Spleen (tissue), 11 donors: ENCODE results near the gene PALLD. TPM values are rescaled to one million over a fixed set of nuclear protein-coding genes. Genes with fewer than 3 reads are reported as not detected.

Source experiments
- DNase-seq: peaks from one replicate; pipeline ENCODE4 v3.0.0-alpha.2; 2020
- H3K27ac ChIP-seq, 8 donors: fragments of 200-600 bp; sonication (generic) in 7 of 8; 1 replicate in 4 of 8; 2 replicates in 4 of 8; pipeline versions ENCODE4 v1.5.0 to v1.8.0; 2016 to 2021; ENCODE audit warnings: inconsistent platforms in 4 of 8, mild to moderate bottlenecking in 4 of 8, moderate library complexity in 1 of 8
- H3K27me3 ChIP-seq, 7 donors: fragments of 200-600 bp; sonication (generic) in 6 of 7; replicated peaks in 1 of 7; 1 replicate in 4 of 7; 2 replicates in 3 of 7; pipeline versions ENCODE4 v1.5.0 to v1.8.0; 2016 to 2021; ENCODE audit warnings: inconsistent platforms in 3 of 7, mild to moderate bottlenecking in 1 of 7
- H3K36me3 ChIP-seq, 6 donors: fragments of 200-600 bp; sonication (generic) in 5 of 6; 1 replicate in 4 of 6; 2 replicates in 2 of 6; pipeline versions ENCODE4 v1.5.0 to v1.8.0; 2016 to 2021; ENCODE audit warnings: inconsistent platforms in 2 of 6
- H3K4me1 ChIP-seq, 6 donors: fragments of 200-600 bp; sonication (generic) in 5 of 6; 1 replicate in 3 of 6; 2 replicates in 3 of 6; pipeline versions ENCODE4 v1.5.0 to v1.8.0; 2016 to 2021; ENCODE audit warnings: inconsistent platforms in 3 of 6
- H3K4me3 ChIP-seq, 8 donors: fragments of 200-600 bp; sonication (generic) in 7 of 8; 1 replicate in 4 of 8; 2 replicates in 4 of 8; pipeline versions ENCODE4 v1.5.0 to v1.8.0; 2016 to 2021; ENCODE audit warnings: inconsistent platforms in 4 of 8, mild to moderate bottlenecking in 4 of 8, moderate library complexity in 2 of 8
- H3K9me3 ChIP-seq, 8 donors: fragments of 200-600 bp; sonication (generic) in 7 of 8; 1 replicate in 4 of 8; 2 replicates in 4 of 8; pipeline versions ENCODE4 v1.5.0 to v1.8.0; 2016 to 2021; ENCODE audit warnings: inconsistent platforms in 4 of 8
- CTCF ChIP-seq, 11 experiments: fragments of 200-600 bp in 7 of 11; fragments of 450-650 bp in 4 of 11; sonication (generic) in 4 of 11; IDR thresholded peaks in 8 of 11; conservative IDR thresholded peaks in 3 of 11; 1 replicate in 7 of 11; 2 replicates in 4 of 11; pipeline versions ENCODE4 v1.4.0 to v1.8.0; 2016 to 2021; ENCODE audit warnings: antibody characterized with exemption in 11 of 11, inconsistent platforms in 4 of 11, mild to moderate bottlenecking in 1 of 11
- POLR2A ChIP-seq, 3 donors: fragments of 450-650 bp; IDR thresholded peaks; one replicate each; pipeline ENCODE4 v1.5.1; 2017; ENCODE audit warnings: antibody characterized with exemption in 3 of 3, mild to moderate bottlenecking in 1 of 3
- POLR2AphosphoS5 ChIP-seq, 3 donors: sonication (generic); formaldehyde crosslinking; IDR thresholded peaks; one replicate each; pipeline ENCODE4 v1.5.1; 2017; ENCODE audit warnings: antibody characterized with exemption in 3 of 3
- WGBS, 5 donors: extraction: QIAGEN DNeasy Blood & Tissue Kit in 3 of 5; methylation state at CpG; one replicate each; pipeline versions ENCODE4 v1.1.5 to v1.1.7; 2013 to 2018; 5-methylcytosine and 5-hydroxymethylcytosine counted together
- intact Hi-C: fragments of 100-400 bp; cut with DNase I; formaldehyde crosslinking; loops from one replicate; pipeline ENCODE4 v1.15.0; 2023; ENCODE audit warnings: low total_unique reads
- polyA plus RNA-seq, 3 donors: library from polyadenylated mRNA; stranded (reverse); fragments of 200-250 nt; gene quantifications; one replicate each; pipeline ENCODE4 v1.2.1, GENCODE V29; 2013
- total RNA-seq, 7 donors: library from RNA; depleted of rRNA in 3 of 7; stranded (reverse); fragments of >200 nt in 3 of 7; fragmentation: NEBNext Ultra II Directional in 4 of 7; extraction: Animal tissue kit (Norgen Biotek cat#: 25700) in 4 of 7; gene quantifications; one replicate each; pipeline versions ENCODE4 v1.1.0 to v1.2.1, GENCODE V29; 2016 to 2021
- donor health status: healthy with polysubstance abuse.
- donor health status: DM: no; HTN: no; CAD: no; lungs with moderate emphysema.
- donor health status: DM: no; HTN: no; CAD: no.
- donor health status: Bipolar disorder and iron deficiency.
- donor health status: healthy.
- donor health status: DM: no; HTN: no; CAD: no.
- donor health status: DM: yes; HTN: yes; CAD: no.

Gene PALLD
- total and polyA plus RNA-seq, 10 donors: 24.3 to 228 (median 142) TPM

- Histone ChIP-seq H3K4me1 (no peaks in the 10 kb centered on the region), H3K9me3 (no peaks in the 10 kb centered on the region), H3K36me3 (no peaks in the 10 kb centered on the region), H3K27me3 (no peaks in the 10 kb centered on the region), H3K4me3 (no peak overlapping the region), H3K27ac (no peak overlapping the region)
- TF ChIP-seq POLR2A (IDR thresholded peaks at IDR 0.05) (no peak), CTCF (IDR thresholded peaks at IDR 0.05 in 8 of 11, conservative IDR thresholded peaks at IDR 0.05 in 3 of 11) (no peak), POLR2AphosphoS5 (IDR thresholded peaks at IDR 0.05) (no peak)
- intact Hi-C loops: no loop called here
- 72 to 76% (median 75%) methylated on average over 10 of the region's 10 CpGs for WGBS, 5 donors
- no peak for DNase-seq
Measured at GRCh38 chr4:168759959-168760527, 263.2 kb downstream of the PALLD start.

- intact Hi-C loops: no loop called here
- Histone ChIP-seq H3K27ac (no peak overlapping the region), H3K4me1 (no peaks in the 10 kb centered on the region), H3K36me3 (no peaks in the 10 kb centered on the region), H3K27me3 (no peaks in the 10 kb centered on the region), H3K4me3 (no peak overlapping the region), H3K9me3 (no peaks in the 10 kb centered on the region)
- TF ChIP-seq CTCF (IDR thresholded peaks at IDR 0.05 in 8 of 11, conservative IDR thresholded peaks at IDR 0.05 in 3 of 11) (no peak), POLR2A (IDR thresholded peaks at IDR 0.05) (no peak), POLR2AphosphoS5 (IDR thresholded peaks at IDR 0.05) (no peak)
- DNase-seq: no peak
- 88 to 99% (median 95%) methylated on average over 4 of the region's 4 CpGs for WGBS, 5 donors
Measured at GRCh38 chr4:168761066-168761465, 264.2 kb downstream of the PALLD start.

GRCh38 chr4:168765322-168765721 lies 268.5 kb downstream of the PALLD start:
- Histone ChIP-seq H3K27ac (peak overlapping the region in 1 of 8 donors; percentile 47), H3K4me3 (no peak overlapping the region), H3K36me3 (no peaks in the 10 kb centered on the region), H3K4me1 (peaks cover 0 to 3% (median 0%) of the 10 kb centered on the region in 6 donors), H3K9me3 (no peaks in the 10 kb centered on the region), H3K27me3 (no peaks in the 10 kb centered on the region)
- intact Hi-C loops: no loop called here
- WGBS, 5 donors: 76 to 90% (median 83%) methylated on average over 4 of the region's 4 CpGs
- TF ChIP-seq CTCF (IDR thresholded peaks at IDR 0.05 in 8 of 11, conservative IDR thresholded peaks at IDR 0.05 in 3 of 11) (no peak), POLR2A (IDR thresholded peaks at IDR 0.05) (no peak), POLR2AphosphoS5 (IDR thresholded peaks at IDR 0.05) (no peak)
- DNase-seq: no peak

GRCh38 chr4:168765726-168766125 lies 268.9 kb downstream of the PALLD start:
- no peak overlapping the region for H3K4me3 ChIP-seq
- H3K27ac ChIP-seq: peak overlapping the region in 3 of 8 donors; percentile 2 to 47 (median 10)
- TF ChIP-seq POLR2A (IDR thresholded peaks at IDR 0.05) (no peak), POLR2AphosphoS5 (IDR thresholded peaks at IDR 0.05) (no peak), CTCF (IDR thresholded peaks at IDR 0.05 in 8 of 11, conservative IDR thresholded peaks at IDR 0.05 in 3 of 11) (no peak)
- no peaks in the 10 kb centered on the region for H3K9me3 ChIP-seq
- no peaks in the 10 kb centered on the region for H3K27me3 ChIP-seq
- intact Hi-C loops: no loop called here
- no peak for DNase-seq
- H3K36me3 ChIP-seq: no peaks in the 10 kb centered on the region
- peaks cover 0 to 5% (median 0%) of the 10 kb centered on the region in 6 donors for H3K4me1 ChIP-seq
